ENCODE measurements around the gene PAWR. TPM values are rescaled to one million over a fixed set of nuclear protein-coding genes. Genes with fewer than 3 reads are reported as not detected.

Gene PAWR
- total RNA-seq, 1 donor from 2014 or later = 103 TPM

GRCh38 chr12:79614730-79615129 lies 76.0 kb downstream of the PAWR start:
- H3K27me3 Mint-ChIP-seq (ENCODE audit: insufficient read depth, low read depth) = no peaks in the 10 kb centered on the region
- no peak overlapping the region for H3K27ac Mint-ChIP-seq
- H3K36me3 ChIP-seq = peaks cover 5% of the 10 kb centered on the region
- H3K27ac ChIP-seq = no peak overlapping the region
- H3K9me3 Mint-ChIP-seq = peaks cover 2% of the 10 kb centered on the region
- H3K4me3 Mint-ChIP-seq = no peak overlapping the region
- H3K36me3 Mint-ChIP-seq = peaks cover 13% of the 10 kb centered on the region
- no peaks in the 10 kb centered on the region for H3K4me1 ChIP-seq
- peaks cover 10% of the 10 kb centered on the region for H4K20me1 ChIP-seq (ENCODE audit: low read depth)
- H3K4me2 ChIP-seq = no peak overlapping the region
- no peak overlapping the region for H3K9ac ChIP-seq
- peaks cover 72% of the 10 kb centered on the region for H3K79me2 ChIP-seq (ENCODE audit: low read depth)
- no peak overlapping the region for H2AFZ ChIP-seq (replicated peaks)
- no peak for TF ChIP-seq EZH2 (IDR thresholded peaks at IDR 0.05)
- no peak for TF ChIP-seq EZH2phosphoT487 (IDR thresholded peaks at IDR 0.05)
- TF ChIP-seq CTCF (IDR thresholded peaks at IDR 0.05) = no peak
- H3F3A ChIP-seq (ENCODE audit: low read depth) = peaks cover 4% of the 10 kb centered on the region
- H3K27me3 ChIP-seq = no peaks in the 10 kb centered on the region
- H3K4me1 Mint-ChIP-seq = no peaks in the 10 kb centered on the region
- no peak overlapping the region for H3K4me3 ChIP-seq
- no peak for DNase-seq (ENCODE audit: low spot score)
- no peaks in the 10 kb centered on the region for H3K9me3 ChIP-seq (ENCODE audit: low read depth)

GRCh38 chr12:79601908-79602307 lies 88.9 kb downstream of the PAWR start:
- no peaks in the 10 kb centered on the region for H3K9me3 Mint-ChIP-seq
- Histone ChIP-seq H3K9ac (no peak overlapping the region), H3K27me3 (no peaks in the 10 kb centered on the region), H3K9me3 (ENCODE audit: low read depth) (no peaks in the 10 kb centered on the region), H3K4me2 (no peak overlapping the region), H3K79me2 (ENCODE audit: low read depth) (peaks cover 82% of the 10 kb centered on the region), H3K36me3 (no peaks in the 10 kb centered on the region), H4K20me1 (ENCODE audit: low read depth) (peaks cover 4% of the 10 kb centered on the region), H3F3A (ENCODE audit: low read depth) (no peaks in the 10 kb centered on the region), H3K4me1 (no peaks in the 10 kb centered on the region), H3K4me3 (no peak overlapping the region), H2AFZ (replicated peaks) (no peak overlapping the region), H3K27ac (no peak overlapping the region)
- no peak for DNase-seq (ENCODE audit: low spot score)
- H3K27me3 Mint-ChIP-seq (ENCODE audit: insufficient read depth, low read depth) = no peaks in the 10 kb centered on the region
- peaks cover 9% of the 10 kb centered on the region for H3K36me3 Mint-ChIP-seq
- no peaks in the 10 kb centered on the region for H3K4me1 Mint-ChIP-seq
- TF ChIP-seq EZH2 (IDR thresholded peaks at IDR 0.05) = no peak
- TF ChIP-seq CTCF (IDR thresholded peaks at IDR 0.05) = no peak
- TF ChIP-seq EZH2phosphoT487 (IDR thresholded peaks at IDR 0.05) = no peak
- H3K4me3 Mint-ChIP-seq = no peak overlapping the region
- H3K27ac Mint-ChIP-seq = no peak overlapping the region

- no peak overlapping the region for H3K4me3 Mint-ChIP-seq
- no peak overlapping the region for H3K27ac Mint-ChIP-seq
Measured at GRCh38 chr12:79597910-79598309, 92.9 kb downstream of the PAWR start.

More at GRCh38 chr12:79597910-79598309, 92.9 kb downstream of the PAWR start:
- H3F3A ChIP-seq (ENCODE audit: low read depth) = no peaks in the 10 kb centered on the region
- peaks cover 50% of the 10 kb centered on the region for H3K79me2 ChIP-seq (ENCODE audit: low read depth)
- no peak overlapping the region for H3K27ac ChIP-seq
- peaks cover 5% of the 10 kb centered on the region for H3K36me3 ChIP-seq
- peaks cover 4% of the 10 kb centered on the region for H4K20me1 ChIP-seq (ENCODE audit: low read depth)
- no peak for DNase-seq (ENCODE audit: low spot score)
- H3K4me1 Mint-ChIP-seq = no peaks in the 10 kb centered on the region
- peaks cover 5% of the 10 kb centered on the region for H3K36me3 Mint-ChIP-seq
- no peak overlapping the region for H3K4me2 ChIP-seq
- no peak overlapping the region for H2AFZ ChIP-seq (replicated peaks)
- no peak overlapping the region for H3K9ac ChIP-seq
- H3K4me3 ChIP-seq = no peak overlapping the region
- TF ChIP-seq EZH2phosphoT487 (IDR thresholded peaks at IDR 0.05) (no peak), EZH2 (IDR thresholded peaks at IDR 0.05) (no peak), CTCF (IDR thresholded peaks at IDR 0.05) (no peak)
- H3K9me3 ChIP-seq (ENCODE audit: low read depth) = no peaks in the 10 kb centered on the region
- H3K27me3 Mint-ChIP-seq (ENCODE audit: insufficient read depth, low read depth) = no peaks in the 10 kb centered on the region
- H3K27me3 ChIP-seq = no peaks in the 10 kb centered on the region
- no peaks in the 10 kb centered on the region for H3K9me3 Mint-ChIP-seq
- H3K4me1 ChIP-seq = no peaks in the 10 kb centered on the region

All from neural progenitor cell (in vitro differentiated cells).